ENCODE measurements around the gene VOPP1.

- no peak for TF ChIP-seq POLR2A (IDR thresholded peaks at IDR 0.05; ENCODE audit: low read length)
- TF ChIP-seq GATA1 (IDR thresholded peaks at IDR 0.05; ENCODE audit: low read depth, low read length) = no peak
Observed at GRCh38 chr7:55595511-55595910, 23.2 kb upstream of the VOPP1 start.

All from erythroblast (primary cell).